ENCODE results near the gene SBF2. TPM values are rescaled to one million over a fixed set of nuclear protein-coding genes. Genes with fewer than 3 reads are reported as not detected.

The SBF2 gene
- total and polyA plus RNA-seq, 9 of the 15 experiments (the other 6 are each of a cell fraction or from before 2014, with no cell fraction given): 0.80 to 9.5 (median 5.0) TPM

DNA sequence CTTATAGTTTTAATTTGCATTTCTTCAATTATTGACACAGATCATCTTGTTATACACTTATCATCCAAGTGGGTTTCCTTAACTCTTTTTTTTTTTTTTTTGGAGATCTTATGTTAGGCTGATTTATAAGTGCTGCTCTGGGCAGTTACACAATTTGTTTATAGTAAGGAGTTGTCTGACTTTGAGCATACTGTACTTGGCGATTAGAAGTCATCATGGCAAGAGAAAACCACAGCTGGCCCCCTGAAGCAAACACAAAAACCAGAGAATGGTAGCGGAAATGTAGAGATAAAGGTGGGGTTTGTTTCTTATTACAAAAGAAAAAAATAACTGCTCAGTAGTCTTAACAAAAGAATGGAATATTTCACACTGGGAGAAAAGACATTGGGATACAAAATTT is 337.5 kb downstream of the SBF2 start:
- no peaks in the 10 kb centered on the region for H3K79me2 ChIP-seq (ENCODE audit: control insufficient read depth, insufficient read depth, low read length)
- H3K9me1 ChIP-seq (ENCODE audit: control insufficient read depth, insufficient read depth, low read length): no peaks in the 10 kb centered on the region
- H2AFZ ChIP-seq (ENCODE audit: low read depth, low read length): no peak overlapping the region
- H3K36me3 ChIP-seq (ENCODE audit: control insufficient read depth, insufficient read depth, low read length): no peaks in the 10 kb centered on the region
- ChIA-PET CTCF (ENCODE audit: low intra/inter-chr PET ratio) (no interaction called here), POLR2A (no interaction called here)
- BruUV-seq (replicated peaks): no TSS peak
- H3K9ac ChIP-seq (ENCODE audit: insufficient read depth in 1 of 2, low read depth in 2 of 2, low read length in 2 of 2): no peak overlapping the region
- H4K20me1 ChIP-seq (replicated peaks; ENCODE audit: control insufficient read depth, insufficient read depth, low read length): no peaks in the 10 kb centered on the region
- no peaks in the 10 kb centered on the region for H3K4me1 ChIP-seq (replicated peaks in 1 of 2; ENCODE audit: control insufficient read depth in 2 of 2, insufficient read depth in 2 of 2, low read length in 2 of 2)
- FAIRE-seq (no peak), ATAC-seq (no peak), DNase-seq (ENCODE audit: extremely low read depth in 1 of 4, low spot score in 3 of 4) (peak in 2 of 4 experiments; percentile 11 to 13)
- no peak overlapping the region for H3K27ac ChIP-seq (ENCODE audit: extremely low read depth, low read depth, low read length)
- H3K4me2 ChIP-seq (ENCODE audit: insufficient read depth, low read length): no peak overlapping the region
- in situ Hi-C loops (cut with MboI) (no loop called here), intact Hi-C loops (cut with micrococcal nuclease) (no loop called here)
- 0 out of 2 replicates have a peak, but pooled peaks have one; percentile 9 for TF ChIP-seq CEBPB (tag; IDR thresholded peaks at IDR 0.05)
- TF ChIP-seq CBFA2T3 (IDR thresholded peaks at IDR 0.05): peak; percentile 19; the same call in 1 of the 2 replicates
- peak; percentile 52 for TF ChIP-seq TCF3 (CRISPR knock-in tag; IDR thresholded peaks at IDR 0.05)
- TF ChIP-seq, protein P1, sequence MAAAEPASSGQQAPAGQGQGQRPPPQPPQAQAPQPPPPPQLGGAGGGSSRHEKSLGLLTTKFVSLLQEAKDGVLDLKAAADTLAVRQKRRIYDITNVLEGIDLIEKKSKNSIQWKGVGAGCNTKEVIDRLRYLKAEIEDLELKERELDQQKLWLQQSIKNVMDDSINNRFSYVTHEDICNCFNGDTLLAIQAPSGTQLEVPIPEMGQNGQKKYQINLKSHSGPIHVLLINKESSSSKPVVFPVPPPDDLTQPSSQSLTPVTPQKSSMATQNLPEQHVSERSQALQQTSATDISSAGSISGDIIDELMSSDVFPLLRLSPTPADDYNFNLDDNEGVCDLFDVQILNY (CRISPR knock-in tag; IDR thresholded peaks at IDR 0.05): no peak
- no peak for TF ChIP-seq ETV6 (IDR thresholded peaks at IDR 0.05; ENCODE audit: borderline replicate concordance in 1 of 2, low read depth in 2 of 2, low read length in 1 of 2)
- TF ChIP-seq ETV6 (CRISPR knock-in tag; IDR thresholded peaks at IDR 0.05; ENCODE audit: borderline replicate concordance): no peak
- no peaks in the 10 kb centered on the region for H3K9me3 ChIP-seq (replicated peaks; ENCODE audit: control insufficient read depth, insufficient read depth, low read depth, low read length)
- WGBS (ENCODE audit: insufficient coverage, low coverage, missing lambda C conversion rate): 7% methylated on average over 2 of the region's 2 CpGs
- no peak overlapping the region for H3K4me3 ChIP-seq
- peaks cover 0 to 10% of the 10 kb centered on the region in 2 experiments; a peak in 1 of 5 replicates for H3K27me3 ChIP-seq (ENCODE audit: control insufficient read depth in 2 of 2, insufficient read depth in 2 of 2, low read length in 2 of 2)

DNA sequence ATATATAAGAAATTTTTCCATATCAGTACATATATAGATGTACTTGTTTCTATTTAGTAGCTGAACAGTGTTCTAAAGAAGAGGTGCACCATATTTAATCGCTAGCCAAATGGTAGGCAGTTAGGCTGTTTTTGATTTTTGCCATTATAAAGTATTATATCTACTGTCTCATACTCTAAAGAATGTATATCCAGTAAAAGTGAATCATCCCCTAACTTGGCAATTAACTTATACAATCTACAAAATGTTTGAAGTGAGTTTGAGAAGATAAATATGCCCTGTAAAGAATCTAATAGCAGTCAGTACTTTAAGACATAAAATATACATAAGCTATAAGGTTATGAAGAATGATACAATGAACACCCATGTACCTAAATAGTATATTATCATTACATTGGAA is 338.6 kb downstream of the SBF2 start:
- POLR2A ChIA-PET: no interaction called here
- TF ChIP-seq ZNF174 (CRISPR knock-in tag; IDR thresholded peaks at IDR 0.05) (no peak), TRIM24 (IDR thresholded peaks at IDR 0.05) (no peak), ZSCAN29 (IDR thresholded peaks at IDR 0.05) (no peak), TCFL5 (CRISPR knock-in tag; conservative IDR thresholded peaks at IDR 0.05) (no peak), SRSF9 (IDR thresholded peaks at IDR 0.05; ENCODE audit: borderline replicate concordance, low read depth, low read length) (no peak), ZFP1 (CRISPR knock-in tag; IDR thresholded peaks at IDR 0.05) (no peak), JUN (IDR thresholded peaks at IDR 0.05; ENCODE audit: borderline replicate concordance, low read depth, low read length) (no peak), JUN (CRISPR knock-in tag; IDR thresholded peaks at IDR 0.05; ENCODE audit: borderline replicate concordance) (no peak), ZNF695 (CRISPR knock-in tag; IDR thresholded peaks at IDR 0.05) (no peak)

More for the DNA sequence above, 338.6 kb downstream of the SBF2 start:
- no peaks in the 10 kb centered on the region for H3K9me1 ChIP-seq (ENCODE audit: control insufficient read depth, insufficient read depth, low read length)
- H3K4me1 ChIP-seq (replicated peaks in 1 of 2; ENCODE audit: control insufficient read depth in 2 of 2, insufficient read depth in 2 of 2, low read length in 2 of 2): no peaks in the 10 kb centered on the region
- no TSS peak for BruUV-seq (replicated peaks)
- no peak overlapping the region for H3K4me2 ChIP-seq (ENCODE audit: insufficient read depth, low read length)
- H3K4me3 ChIP-seq: no peak overlapping the region
- in situ Hi-C loops (cut with MboI): no loop called here
- intact Hi-C loops (cut with micrococcal nuclease): no loop called here
- no peak overlapping the region for H3K9ac ChIP-seq (ENCODE audit: insufficient read depth in 1 of 2, low read depth in 2 of 2, low read length in 2 of 2)
- H4K20me1 ChIP-seq (replicated peaks; ENCODE audit: control insufficient read depth, insufficient read depth, low read length): no peaks in the 10 kb centered on the region
- no peaks in the 10 kb centered on the region for H3K9me3 ChIP-seq (replicated peaks; ENCODE audit: control insufficient read depth, insufficient read depth, low read depth, low read length)
- H3K27me3 ChIP-seq (ENCODE audit: control insufficient read depth in 2 of 2, insufficient read depth in 2 of 2, low read length in 2 of 2): peaks cover 0 to 10% of the 10 kb centered on the region in 2 experiments; a peak in 1 of 5 replicates
- CTCF ChIA-PET (ENCODE audit: low intra/inter-chr PET ratio): no interaction called here
- DNase-seq (ENCODE audit: extremely low read depth in 1 of 4, low spot score in 3 of 4) (no peak), FAIRE-seq (no peak), ATAC-seq (no peak)
- H3K27ac ChIP-seq (ENCODE audit: extremely low read depth, low read depth, low read length): no peak overlapping the region
- H3K79me2 ChIP-seq (ENCODE audit: control insufficient read depth, insufficient read depth, low read length): no peaks in the 10 kb centered on the region
- WGBS (ENCODE audit: insufficient coverage, low coverage, missing lambda C conversion rate): 14% methylated on average over 1 of the region's 1 CpG
- H3K36me3 ChIP-seq (ENCODE audit: control insufficient read depth, insufficient read depth, low read length): no peaks in the 10 kb centered on the region
- no peak overlapping the region for H2AFZ ChIP-seq (ENCODE audit: low read depth, low read length)
